ENCODE results near the gene SON.

SON gene

GRCh38 chr21:33584455-33584854 lies 41.6 kb downstream of the SON start:
- no peak overlapping the region for H3K4me2 ChIP-seq (ENCODE audit: low read depth, low read length, poor library complexity, severe bottlenecking)
- H3K79me2 ChIP-seq (ENCODE audit: insufficient read depth, low read length) = peaks cover 41% of the 10 kb centered on the region
- H2AFZ ChIP-seq (ENCODE audit: low read depth, low read length, severe bottlenecking) = no peak overlapping the region
- no peaks in the 10 kb centered on the region for H3K9me2 ChIP-seq (replicated peaks; ENCODE audit: insufficient read depth, low read length)
- H3K36me3 ChIP-seq (ENCODE audit: low read length) = peaks cover 38% of the 10 kb centered on the region; the same call in 1 of the 2 replicates
- H3K9ac ChIP-seq (ENCODE audit: low read length) = no peak overlapping the region
- H3K4me3 ChIP-seq (ENCODE audit: insufficient read depth, low read length, poor library complexity, severe bottlenecking) = no peak overlapping the region
- H3F3A ChIP-seq (ENCODE audit: insufficient read depth) = peaks cover 20% of the 10 kb centered on the region
- TF ChIP-seq EZH2phosphoT487 (conservative IDR thresholded peaks at IDR 0.05; ENCODE audit: low read length) (no peak), CTCF (IDR thresholded peaks at IDR 0.05; ENCODE audit: insufficient read depth, low read length, poor library complexity, severe bottlenecking) (no peak)
- peaks cover 3% of the 10 kb centered on the region; the same call in 1 of the 2 replicates for H4K20me1 ChIP-seq (ENCODE audit: low read depth, low read length)
- H3K27me3 ChIP-seq (ENCODE audit: low read length) = no peaks in the 10 kb centered on the region
- no peak overlapping the region for H3K27ac ChIP-seq (ENCODE audit: low read depth, low read length)
- H3K9me3 ChIP-seq (ENCODE audit: insufficient read depth, low read length) = no peaks in the 10 kb centered on the region

- Histone ChIP-seq H3K9ac (ENCODE audit: low read length) (peak overlapping the region; percentile 96), H3K27ac (ENCODE audit: low read depth, low read length) (no peak overlapping the region), H4K20me1 (ENCODE audit: low read depth, low read length) (peaks cover 3% of the 10 kb centered on the region; the same call in 1 of the 2 replicates), H3K27me3 (ENCODE audit: low read length) (no peaks in the 10 kb centered on the region), H3K9me3 (ENCODE audit: insufficient read depth, low read length) (no peaks in the 10 kb centered on the region), H3F3A (ENCODE audit: insufficient read depth) (peaks cover 4% of the 10 kb centered on the region; the same call in 1 of the 2 replicates), H2AFZ (ENCODE audit: low read depth, low read length, severe bottlenecking) (no peak overlapping the region), H3K36me3 (ENCODE audit: low read length) (peaks cover 26% of the 10 kb centered on the region; the same call in 1 of the 2 replicates), H3K4me2 (ENCODE audit: low read depth, low read length, poor library complexity, severe bottlenecking) (peak overlapping the region; percentile 81), H3K9me2 (replicated peaks; ENCODE audit: insufficient read depth, low read length) (no peaks in the 10 kb centered on the region), H3K79me2 (ENCODE audit: insufficient read depth, low read length) (peaks cover 41% of the 10 kb centered on the region), H3K4me3 (ENCODE audit: insufficient read depth, low read length, poor library complexity, severe bottlenecking) (peak overlapping the region; percentile 93)
- TF ChIP-seq CTCF (IDR thresholded peaks at IDR 0.05; ENCODE audit: insufficient read depth, low read length, poor library complexity, severe bottlenecking) = no peak
- TF ChIP-seq EZH2phosphoT487 (conservative IDR thresholded peaks at IDR 0.05; ENCODE audit: low read length) = no peak
Measured at GRCh38 chr21:33586927-33587326, 44.1 kb downstream of the SON start.

GRCh38 chr21:33587792-33588484 lies 45.1 kb downstream of the SON start:
- TF ChIP-seq EZH2phosphoT487 (conservative IDR thresholded peaks at IDR 0.05; ENCODE audit: low read length) (no peak), CTCF (IDR thresholded peaks at IDR 0.05; ENCODE audit: insufficient read depth, low read length, poor library complexity, severe bottlenecking) (no peak)
- peaks cover 3% of the 10 kb centered on the region; the same call in 1 of the 2 replicates for H4K20me1 ChIP-seq (ENCODE audit: low read depth, low read length)
- peaks cover 41% of the 10 kb centered on the region for H3K79me2 ChIP-seq (ENCODE audit: insufficient read depth, low read length)
- H3K36me3 ChIP-seq (ENCODE audit: low read length) = peaks cover 24% of the 10 kb centered on the region; the same call in 1 of the 2 replicates
- H3K27ac ChIP-seq (ENCODE audit: low read depth, low read length) = peak overlapping the region; percentile 64
- H3K9me3 ChIP-seq (ENCODE audit: insufficient read depth, low read length) = no peaks in the 10 kb centered on the region
- H2AFZ ChIP-seq (ENCODE audit: low read depth, low read length, severe bottlenecking) = peak overlapping the region; percentile 20
- no peaks in the 10 kb centered on the region for H3K9me2 ChIP-seq (replicated peaks; ENCODE audit: insufficient read depth, low read length)
- H3K4me2 ChIP-seq (ENCODE audit: low read depth, low read length, poor library complexity, severe bottlenecking) = peak overlapping the region; percentile 81
- peak overlapping the region; percentile 93 for H3K4me3 ChIP-seq (ENCODE audit: insufficient read depth, low read length, poor library complexity, severe bottlenecking)
- H3F3A ChIP-seq (ENCODE audit: insufficient read depth) = no peaks in the 10 kb centered on the region
- no peaks in the 10 kb centered on the region for H3K27me3 ChIP-seq (ENCODE audit: low read length)
- peak overlapping the region; percentile 96 for H3K9ac ChIP-seq (ENCODE audit: low read length)
